Left hindlimb (tissue), 1 donor: ENCODE data around the gene F8A2.
"Not testable (repeated sequence)": the region's sequence is repeated elsewhere in the genome, so short reads cannot be mapped to it uniquely, and the experiment has no call there.

Experiments used
- DNase-seq: peaks from one replicate; pipeline ENCODE4 v3.0.0-alpha.2; 2018

The F8A2 gene

GRCh38 chrX:155381843-155382528 lies at the start of gene F8A2:
TSS of gene F8A2 (plus strand) at chrX:155382095. CDS start at chrX:155382115, 20 bp downstream.
- DNase-seq, result not testable (repeated sequence)

- DNase-seq, result no peak
These were observed 48.3 kb upstream of the F8A2 start for GRCh38 chrX:155333544-155334100.

GRCh38 chrX:155334486-155335336 lies 47.2 kb upstream of the F8A2 start, which contains the start of gene CLIC2:
TSS of gene CLIC2 (minus strand) at chrX:155334614. CDS start at chrX:155334427, 187 bp downstream.
- DNase-seq, result peak; percentile 77

GRCh38 chrX:155335337-155335712 lies 46.6 kb upstream of the F8A2 start:
- DNase-seq, result not testable (repeated sequence)

GRCh38 chrX:155345689-155346088 lies 36.2 kb upstream of the F8A2 start:
- DNase-seq, result not testable (repeated sequence)

GRCh38 chrX:155349448-155349847 lies 32.4 kb upstream of the F8A2 start:
- DNase-seq, result not testable (repeated sequence)

GRCh38 chrX:155363712-155364111 lies 18.2 kb upstream of the F8A2 start:
- not testable (repeated sequence) for DNase-seq

- not testable (repeated sequence) for DNase-seq
These were observed 8.0 kb upstream of the F8A2 start for GRCh38 chrX:155373777-155374458.

GRCh38 chrX:155379802-155380201 lies 2.1 kb upstream of the F8A2 start:
- not testable (repeated sequence) for DNase-seq

- not testable (repeated sequence) for DNase-seq
These were observed 653 bp downstream of the F8A2 start for GRCh38 chrX:155382529-155382967.

GRCh38 chrX:155389634-155390033 lies 7.7 kb downstream of the F8A2 start:
- no peak for DNase-seq

GRCh38 chrX:155394747-155395276 lies 12.9 kb downstream of the F8A2 start:
- DNase-seq, result not testable (repeated sequence)

- DNase-seq, result no peak
These were observed 24.5 kb downstream of the F8A2 start for GRCh38 chrX:155406429-155406828.

- no peak for DNase-seq
These were observed 35.9 kb downstream of the F8A2 start for GRCh38 chrX:155417769-155418168.
